Bronchial epithelial cell (primary cell): Measurements from ENCODE around the gene SLC5A6. TPM values are rescaled to one million over a fixed set of nuclear protein-coding genes. Genes with fewer than 3 reads are reported as not detected.

Experiments
- DNase-seq: peaks from one replicate; pipeline ENCODE4 v3.0.0-alpha.2; 2010; ENCODE audit warnings: low read depth
- FAIRE-seq: peaks from 2 replicates; lab custom pipeline; 2011; peaks lifted over from hg19 to GRCh38; lab: Jason Lieb, UNC
- H3K27me3 ChIP-seq: 2 replicates; pipeline ENCODE4 v1.5.1; 2011; ENCODE audit warnings: low read length; ENCODE audit not compliant: control insufficient read depth, insufficient read depth
- H3K36me3 ChIP-seq: 2 replicates; pipeline ENCODE4 v1.5.1; 2011; ENCODE audit warnings: low read length; ENCODE audit not compliant: control insufficient read depth, insufficient read depth
- H3K4me3 ChIP-seq: 2 replicates; pipeline ENCODE4 v1.5.1; 2011; ENCODE audit warnings: mild to moderate bottlenecking, low read depth, low read length, control low read depth
- total RNA-seq: library from RNA; depleted of rRNA; stranded (reverse); fragments of >200 nt; gene quantifications from 2 replicates; pipeline ENCODE4 v1.2.1, GENCODE V29; 2014
- TF ChIP-seq, protein P1 (sequence below): IDR thresholded peaks from 2 replicates; pipeline ENCODE4 v1.5.1; 2011; ENCODE audit warnings: mild to moderate bottlenecking, moderate library complexity, low read length, control low read depth, inconsistent platforms; ENCODE audit not compliant: insufficient read depth, severe bottlenecking

Gene SLC5A6
- total RNA-seq, 1 donor from 2014 or later: 21.1 TPM

DNA sequence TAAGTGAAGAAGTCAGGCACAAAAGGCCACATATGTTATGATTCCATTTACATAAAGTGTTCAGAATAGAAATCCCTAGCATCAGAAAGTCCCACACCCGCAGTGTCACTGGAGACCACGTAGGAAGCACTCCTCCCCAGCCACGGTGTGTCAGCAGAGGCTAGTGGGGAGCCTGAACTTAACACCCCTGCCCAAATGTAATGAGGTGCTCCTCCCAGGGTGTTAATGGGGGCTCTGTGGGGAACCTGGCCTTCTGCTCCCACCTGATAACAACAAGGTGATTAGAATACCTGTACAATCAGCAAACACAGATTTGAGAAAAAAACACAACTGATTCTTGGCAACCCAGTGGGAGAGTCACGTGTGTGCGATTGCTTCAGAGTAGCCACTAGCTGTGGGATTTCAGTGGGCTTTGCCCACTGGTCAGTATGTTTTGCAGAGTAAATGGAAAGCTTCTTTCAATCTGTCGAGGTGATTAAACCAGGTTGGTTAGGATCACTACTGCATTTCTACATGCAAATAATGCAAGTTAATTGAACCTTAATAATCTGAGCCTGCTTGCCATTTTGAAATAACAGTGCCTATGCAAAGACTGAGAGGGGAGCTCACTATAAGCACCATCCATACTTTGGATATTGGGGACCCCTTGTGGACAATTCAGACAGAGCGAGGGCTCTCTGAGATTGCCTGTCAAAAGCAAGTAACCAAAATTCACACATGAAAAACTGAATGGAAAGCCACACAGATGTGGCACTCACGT, 20.8 kb downstream of the SLC5A6 start:
- TF ChIP-seq, protein P1, sequence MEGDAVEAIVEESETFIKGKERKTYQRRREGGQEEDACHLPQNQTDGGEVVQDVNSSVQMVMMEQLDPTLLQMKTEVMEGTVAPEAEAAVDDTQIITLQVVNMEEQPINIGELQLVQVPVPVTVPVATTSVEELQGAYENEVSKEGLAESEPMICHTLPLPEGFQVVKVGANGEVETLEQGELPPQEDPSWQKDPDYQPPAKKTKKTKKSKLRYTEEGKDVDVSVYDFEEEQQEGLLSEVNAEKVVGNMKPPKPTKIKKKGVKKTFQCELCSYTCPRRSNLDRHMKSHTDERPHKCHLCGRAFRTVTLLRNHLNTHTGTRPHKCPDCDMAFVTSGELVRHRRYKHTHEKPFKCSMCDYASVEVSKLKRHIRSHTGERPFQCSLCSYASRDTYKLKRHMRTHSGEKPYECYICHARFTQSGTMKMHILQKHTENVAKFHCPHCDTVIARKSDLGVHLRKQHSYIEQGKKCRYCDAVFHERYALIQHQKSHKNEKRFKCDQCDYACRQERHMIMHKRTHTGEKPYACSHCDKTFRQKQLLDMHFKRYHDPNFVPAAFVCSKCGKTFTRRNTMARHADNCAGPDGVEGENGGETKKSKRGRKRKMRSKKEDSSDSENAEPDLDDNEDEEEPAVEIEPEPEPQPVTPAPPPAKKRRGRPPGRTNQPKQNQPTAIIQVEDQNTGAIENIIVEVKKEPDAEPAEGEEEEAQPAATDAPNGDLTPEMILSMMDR: peak; percentile 48
- H3K36me3 ChIP-seq: no peaks in the 10 kb centered on the region
- FAIRE-seq: no peak
- DNase-seq: peak; percentile 53
- no peak overlapping the region for H3K4me3 ChIP-seq
- no peaks in the 10 kb centered on the region for H3K27me3 ChIP-seq

DNA sequence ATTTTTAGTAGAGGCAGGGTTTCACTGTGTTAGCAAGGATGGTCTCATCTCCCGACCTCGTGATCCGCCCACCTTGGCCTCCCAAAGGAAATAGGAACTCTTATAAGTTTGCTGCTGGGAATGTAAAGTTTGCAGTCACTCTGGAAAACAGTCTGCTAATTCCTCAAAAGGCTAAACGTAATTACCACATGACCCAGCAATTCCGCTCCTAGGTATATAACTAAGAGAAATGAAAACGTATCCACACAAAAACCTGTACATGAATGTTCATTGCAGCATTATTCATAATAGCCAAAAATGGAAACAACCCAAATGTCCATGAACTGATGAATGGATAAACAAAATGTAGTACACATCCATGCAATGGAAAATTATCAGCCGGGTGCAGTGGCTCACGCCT, 22.1 kb downstream of the SLC5A6 start:
- FAIRE-seq: no peak
- DNase-seq: no peak
- Histone ChIP-seq H3K36me3 (no peaks in the 10 kb centered on the region), H3K4me3 (no peak overlapping the region), H3K27me3 (no peaks in the 10 kb centered on the region)
- TF ChIP-seq, protein P1: no peak

DNA sequence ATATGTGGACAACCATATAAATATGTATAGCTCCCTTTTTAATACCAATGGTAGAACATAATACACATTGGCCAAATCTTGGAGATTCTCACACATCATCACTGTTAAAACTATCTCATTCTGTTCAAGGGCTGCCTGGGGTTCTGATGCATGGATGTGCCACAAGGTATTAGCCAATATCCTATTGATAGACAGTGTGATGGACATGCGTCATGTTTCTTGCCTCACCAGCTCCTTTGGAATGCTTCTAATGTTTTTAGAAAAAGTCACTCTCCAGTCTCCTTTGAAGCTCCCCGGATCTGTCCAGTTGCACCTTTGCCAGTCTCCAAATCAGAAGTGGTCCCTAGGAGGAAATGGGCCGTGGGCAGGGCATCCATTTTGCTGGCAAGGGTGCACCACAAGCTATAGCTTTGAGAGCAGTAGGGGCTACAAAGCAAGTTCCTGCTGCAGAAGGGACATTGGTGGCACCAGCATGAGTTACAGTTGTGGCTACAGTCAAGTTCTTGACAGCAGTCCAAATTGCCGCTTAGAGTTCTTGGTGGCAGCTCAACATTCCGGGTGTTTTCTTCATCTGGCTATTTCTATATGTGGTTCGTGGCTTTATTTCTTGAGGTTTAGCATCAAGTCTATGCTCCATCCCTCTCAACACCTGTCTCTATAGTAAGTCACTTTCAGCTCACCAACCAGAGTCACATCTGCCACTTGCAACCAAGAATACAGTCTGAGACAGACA, 25.3 kb downstream of the SLC5A6 start:
- TF ChIP-seq, protein P1: no peak
- no peaks in the 10 kb centered on the region for H3K36me3 ChIP-seq
- peaks cover 2% of the 10 kb centered on the region for H3K27me3 ChIP-seq
- H3K4me3 ChIP-seq: no peak overlapping the region
- FAIRE-seq: no peak
- no peak for DNase-seq

DNA sequence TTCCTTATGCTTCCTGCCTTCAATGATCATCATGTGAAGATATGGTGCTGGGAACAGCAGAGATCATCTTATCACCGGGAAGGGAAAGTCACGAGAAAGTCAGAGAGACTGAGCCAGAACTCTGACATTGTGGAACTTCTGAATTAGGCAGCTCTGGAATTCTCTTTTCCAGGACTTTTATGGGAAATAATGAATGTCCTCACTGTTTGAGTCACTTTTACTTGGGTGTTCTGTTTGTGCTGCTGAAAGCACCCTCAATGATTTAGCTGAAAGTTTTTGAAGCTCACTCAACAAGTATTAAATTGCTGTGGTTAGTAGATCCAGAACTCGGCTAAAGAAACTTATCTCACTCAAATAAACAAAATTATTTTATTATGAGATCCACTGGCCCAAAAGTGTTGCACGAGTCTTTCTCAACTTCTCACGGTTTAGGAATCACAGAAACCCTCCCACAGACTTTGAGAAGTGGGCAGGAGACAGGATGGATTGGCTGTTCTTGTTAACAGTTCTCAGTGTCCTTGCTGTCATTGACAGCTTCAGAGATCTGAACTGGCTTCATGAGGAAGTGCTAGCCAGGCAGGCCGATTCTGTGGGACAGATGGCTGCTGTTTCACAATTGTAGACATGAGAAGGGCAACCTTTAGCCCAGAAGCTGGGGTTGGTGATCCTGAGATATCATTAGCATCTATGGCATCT, 26.6 kb downstream of the SLC5A6 start:
- FAIRE-seq (no peak), DNase-seq (no peak)
- Histone ChIP-seq H3K36me3 (no peaks in the 10 kb centered on the region), H3K4me3 (no peak overlapping the region), H3K27me3 (peaks cover 2% of the 10 kb centered on the region)
- TF ChIP-seq, protein P1: no peak

DNA sequence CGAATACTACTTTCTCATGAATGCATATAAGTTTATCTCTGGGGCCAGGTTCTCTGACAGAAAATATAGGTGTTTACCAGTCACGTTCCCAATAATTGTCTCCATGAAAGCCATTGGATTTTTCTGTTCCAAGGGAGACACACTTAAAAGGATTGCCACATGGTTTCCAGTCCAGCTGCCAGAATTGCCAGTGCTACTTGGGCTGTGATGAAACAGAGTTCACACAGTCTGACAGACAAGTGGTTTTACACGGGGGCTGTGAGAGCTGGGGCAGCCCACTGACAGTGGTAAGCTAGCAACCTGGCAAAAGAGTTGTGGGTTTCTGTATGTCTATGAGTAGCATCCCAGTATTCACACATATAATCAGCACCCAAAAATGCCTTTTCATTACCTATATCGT, 28.0 kb downstream of the SLC5A6 start:
- Histone ChIP-seq H3K4me3 (no peak overlapping the region), H3K36me3 (no peaks in the 10 kb centered on the region), H3K27me3 (peaks cover 2% of the 10 kb centered on the region)
- DNase-seq (no peak), FAIRE-seq (no peak)
- TF ChIP-seq, protein P1: no peak
